Fibroblast of lung (primary cell): ENCODE measurements around the gene UCP2. TPM values are rescaled to one million over a fixed set of nuclear protein-coding genes. Genes with fewer than 3 reads are reported as not detected.
A peak's percentile ranks its signal among the peaks of the same experiment; 100 is the strongest.

Experiments used
- DNase-seq, 2 donors: peaks; one replicate each; pipeline versions ENCODE4 v3.0.0 to v3.0.0-alpha.2; 2010; ENCODE audit warnings: low read depth in 2 of 2
- H2AFZ ChIP-seq: 2 replicates; pipeline ENCODE4 v1.5.1; 2012; ENCODE audit warnings: low read length, control low read depth, inconsistent platforms
- H3K27ac ChIP-seq: 2 replicates; pipeline ENCODE4 v1.5.1; 2011; ENCODE audit warnings: low read length, control low read depth; ENCODE audit not compliant: insufficient read depth
- H3K27me3 ChIP-seq: 2 replicates; pipeline ENCODE4 v1.5.1; 2011; ENCODE audit warnings: mild to moderate bottlenecking, low read length; ENCODE audit not compliant: control insufficient read depth, insufficient read depth
- H3K36me3 ChIP-seq: 2 replicates; pipeline ENCODE4 v1.5.1; 2011; ENCODE audit warnings: low read length; ENCODE audit not compliant: control insufficient read depth, insufficient read depth
- H3K4me1 ChIP-seq: 2 replicates; pipeline ENCODE4 v1.5.1; 2011; ENCODE audit warnings: low read length; ENCODE audit not compliant: control insufficient read depth, insufficient read depth; ENCODE audit errors: extremely low read depth
- H3K4me2 ChIP-seq: 2 replicates; pipeline ENCODE4 v1.5.1; 2011; ENCODE audit warnings: low read length, control low read depth; ENCODE audit not compliant: insufficient read depth; ENCODE audit errors: extremely low read depth
- H3K4me3 ChIP-seq, 4 experiments: fragments of 200-600 bp in 1 of 4; sonication (generic) in 1 of 4; replicated peaks in 1 of 4; 2 replicates each; pipeline ENCODE4 v1.5.1; 2011 to 2016; ENCODE audit warnings: low read length in 4 of 4, low read depth in 3 of 4, mild to moderate bottlenecking in 3 of 4, control low read depth in 2 of 4, inconsistent platforms in 1 of 4, mixed read lengths in 1 of 4; ENCODE audit not compliant: insufficient read depth in 1 of 4; ENCODE audit errors: control extremely low read depth in 1 of 4
- H3K79me2 ChIP-seq: 2 replicates; pipeline ENCODE4 v1.5.1; 2012; ENCODE audit warnings: mild to moderate bottlenecking, low read length, inconsistent platforms; ENCODE audit not compliant: control insufficient read depth, insufficient read depth
- H3K9ac ChIP-seq: 2 replicates; pipeline ENCODE4 v1.5.1; 2011; ENCODE audit warnings: mild to moderate bottlenecking, low read length, control low read depth; ENCODE audit not compliant: insufficient read depth
- H3K9me3 ChIP-seq: 2 replicates; pipeline ENCODE4 v1.5.1; 2012; ENCODE audit warnings: low read depth, low read length; ENCODE audit not compliant: control insufficient read depth, insufficient read depth
- H4K20me1 ChIP-seq: 2 replicates; pipeline ENCODE4 v1.5.1; 2011; ENCODE audit warnings: low read length; ENCODE audit not compliant: control insufficient read depth, insufficient read depth; ENCODE audit errors: extremely low read depth
- CTCF ChIP-seq, 2 donors: IDR thresholded peaks in 1 of 2; conservative IDR thresholded peaks in 1 of 2; 1 replicate in 1 of 2; 2 replicates in 1 of 2; pipeline ENCODE4 v1.5.1; 2011 to 2012; ENCODE audit warnings: low read length in 2 of 2, control low read depth in 1 of 2, inconsistent platforms in 1 of 2, low read depth in 1 of 2, mild to moderate bottlenecking in 1 of 2
- EZH2 ChIP-seq: IDR thresholded peaks from 2 replicates; pipeline ENCODE4 v1.5.1; 2012; ENCODE audit warnings: low read length, control low read depth, mild to moderate bottlenecking; ENCODE audit errors: missing control alignments
- polyA plus RNA-seq, 2 donors: library from polyadenylated mRNA; depleted of rRNA in 1 of 2; stranded (reverse) in 1 of 2; unstranded in 1 of 2; fragments of >200 nt; gene quantifications; 2 replicates each; pipeline ENCODE4 v1.2.1, GENCODE V29; 2011 to 2012; ENCODE audit warnings: missing spikeins in 1 of 2
- total RNA-seq: library from RNA; depleted of rRNA; stranded (reverse); fragments of >200 nt; gene quantifications from 2 replicates; pipeline ENCODE4 v1.2.1, GENCODE V29; 2014

The UCP2 gene
- total and polyA plus RNA-seq, 2 donors (not counting 1 experiment from before 2014, with no cell fraction given): 4.8 to 11.5 TPM

- peak overlapping the region; percentile 52 for H3K27ac ChIP-seq
- H3K4me1 ChIP-seq: peaks cover 16% of the 10 kb centered on the region
- H3K4me2 ChIP-seq: peak overlapping the region; percentile 5
- no peaks in the 10 kb centered on the region for H4K20me1 ChIP-seq
- H3K9me3 ChIP-seq: no peaks in the 10 kb centered on the region
- no peak for TF ChIP-seq EZH2
- TF ChIP-seq CTCF (conservative IDR thresholded peaks at IDR 0.05 in 1 of 2, IDR thresholded peaks at IDR 0.05 in 1 of 2; ENCODE audit: low read depth in 1 of 2, low read length in 2 of 2): no peak
- no peaks in the 10 kb centered on the region for H3K36me3 ChIP-seq
- H3K9ac ChIP-seq: no peak overlapping the region
- peak; percentile 44 to 70 for DNase-seq
- H3K27me3 ChIP-seq: no peaks in the 10 kb centered on the region
- H3K79me2 ChIP-seq: no peaks in the 10 kb centered on the region
- H3K4me3 ChIP-seq: no peak overlapping the region
- H2AFZ ChIP-seq: no peak overlapping the region
Measured at GRCh38 chr11:74025467-74026166, 43.0 kb upstream of the UCP2 start.

GRCh38 chr11:74024261-74025029 is 41.8 kb upstream of the UCP2 start:
- peak; percentile 73 to 95 for DNase-seq
- H3K4me1 ChIP-seq: peaks cover 18% of the 10 kb centered on the region

More at GRCh38 chr11:74024261-74025029, 41.8 kb upstream of the UCP2 start:
- peak overlapping the region; percentile 52 for H3K27ac ChIP-seq
- no peaks in the 10 kb centered on the region for H3K36me3 ChIP-seq
- H3K9me3 ChIP-seq: no peaks in the 10 kb centered on the region
- H3K79me2 ChIP-seq: no peaks in the 10 kb centered on the region
- H3K9ac ChIP-seq: no peak overlapping the region
- H3K27me3 ChIP-seq: no peaks in the 10 kb centered on the region
- no peak overlapping the region for H2AFZ ChIP-seq
- TF ChIP-seq EZH2 (no peak), CTCF (conservative IDR thresholded peaks at IDR 0.05 in 1 of 2, IDR thresholded peaks at IDR 0.05 in 1 of 2; ENCODE audit: low read depth in 1 of 2, low read length in 2 of 2) (no peak)
- no peak overlapping the region for H3K4me3 ChIP-seq
- H3K4me2 ChIP-seq: no peak overlapping the region
- no peaks in the 10 kb centered on the region for H4K20me1 ChIP-seq
